GM23338 (cell line): ENCODE measurements around the gene SMURF1. TPM values are rescaled to one million over a fixed set of nuclear protein-coding genes. Genes with fewer than 3 reads are reported as not detected.

ENCODE experiments used
- ATAC-seq: fragments of 200-7000 bp; cut with Tn5 transposase; 3 replicates; pipeline ENCODE4 v1.9.1; 2020
- DNase-seq: peaks from one replicate; pipeline ENCODE4 v3.0.0-alpha.2; 2015; ENCODE audit warnings: low spot score
- H2AFZ ChIP-seq: fragments of 200-600 bp; sonication (generic); 2 replicates; pipeline ENCODE4 v1.8.0; 2016; ENCODE audit warnings: antibody characterized with exemption, mild to moderate bottlenecking, moderate library complexity
- H3F3A ChIP-seq: fragments of 200-600 bp; sonication (generic); replicated peaks from 2 replicates; pipeline ENCODE4 v1.8.0; 2017; ENCODE audit warnings: antibody characterized with exemption, mixed run types, low read depth
- H3K27ac ChIP-seq: fragments of 200-600 bp; sonication (generic); 2 replicates; pipeline ENCODE4 v1.6.1; 2016; ENCODE audit warnings: low read depth
- H3K27me3 ChIP-seq: fragments of 200-600 bp; sonication (generic); 2 replicates; pipeline ENCODE4 v1.8.0; 2016; ENCODE audit warnings: mild to moderate bottlenecking, mixed run types, moderate library complexity; ENCODE audit not compliant: insufficient read depth
- H3K36me3 ChIP-seq: fragments of 200-600 bp; sonication (generic); 2 replicates; pipeline ENCODE4 v1.8.0; 2016; ENCODE audit warnings: mild to moderate bottlenecking; ENCODE audit not compliant: insufficient read depth
- H3K4me1 ChIP-seq: fragments of 200-600 bp; sonication (generic); 2 replicates; pipeline ENCODE4 v1.8.0; 2016; ENCODE audit warnings: mild to moderate bottlenecking, moderate library complexity; ENCODE audit not compliant: insufficient read depth
- H3K4me2 ChIP-seq: fragments of 200-600 bp; sonication (generic); 2 replicates; pipeline ENCODE4 v1.7.1; 2017; ENCODE audit warnings: mixed run types
- H3K4me3 ChIP-seq: fragments of 200-600 bp; sonication (generic); 2 replicates; pipeline ENCODE4 v1.6.1; 2016; ENCODE audit warnings: mixed run types
- H3K79me2 ChIP-seq: fragments of 200-600 bp; sonication (generic); replicated peaks from 2 replicates; pipeline ENCODE4 v1.8.0; 2017; ENCODE audit warnings: mild to moderate bottlenecking; ENCODE audit not compliant: insufficient read depth
- H3K9me2 ChIP-seq: fragments of 200-600 bp; sonication (generic); 2 replicates; pipeline ENCODE4 v1.8.0; 2017; ENCODE audit not compliant: insufficient read depth
- H4K20me1 ChIP-seq: fragments of 200-600 bp; sonication (generic); replicated peaks from 2 replicates; pipeline ENCODE4 v1.8.0; 2017; ENCODE audit warnings: mild to moderate bottlenecking; ENCODE audit not compliant: insufficient read depth
- H3K27ac Mint-ChIP-seq: 2 replicates; pipeline ENCODE4 v1.8.0; 2020; ENCODE audit warnings: inconsistent platforms, mild to moderate bottlenecking, moderate library complexity, mixed read lengths
- H3K27me3 Mint-ChIP-seq: 3 replicates; pipeline ENCODE4 v1.8.0; 2022; ENCODE audit warnings: low read depth, mild to moderate bottlenecking, moderate library complexity, mixed read lengths, inconsistent platforms; ENCODE audit not compliant: insufficient read depth, poor library complexity
- H3K36me3 Mint-ChIP-seq: 3 replicates; pipeline ENCODE4 v1.8.0; 2021; ENCODE audit warnings: low read depth, mild to moderate bottlenecking, inconsistent platforms, moderate library complexity, mixed read lengths
- H3K4me1 Mint-ChIP-seq: 3 replicates; pipeline ENCODE4 v1.8.0; 2020; ENCODE audit warnings: mild to moderate bottlenecking, inconsistent platforms, mixed read lengths
- H3K4me3 Mint-ChIP-seq: 3 replicates; pipeline ENCODE4 v1.8.0; 2021; ENCODE audit warnings: moderate library complexity, mild to moderate bottlenecking, inconsistent platforms, mixed read lengths
- H3K9me3 Mint-ChIP-seq: 3 replicates; pipeline ENCODE4 v1.8.0; 2020; ENCODE audit warnings: moderate library complexity, mild to moderate bottlenecking, inconsistent platforms, mixed read lengths
- CREB1 ChIP-seq: fragments of 250-450 bp; sonication (Bioruptor Pico); IDR thresholded peaks from 2 replicates; pipeline ENCODE4 v1.5.0; 2020; ENCODE audit warnings: low read depth, mild to moderate bottlenecking, moderate library complexity
- EZH2 ChIP-seq: fragments of 200-600 bp; sonication (generic); IDR thresholded peaks from one replicate; pipeline ENCODE4 v1.8.0; 2017; ENCODE audit warnings: antibody characterized with exemption, mild to moderate bottlenecking, low read depth; ENCODE audit not compliant: unreplicated experiment
- EZH2phosphoT487 ChIP-seq: fragments of 200-600 bp; sonication (generic); IDR thresholded peaks from one replicate; pipeline ENCODE4 v1.8.1; 2018; ENCODE audit warnings: antibody characterized with exemption; ENCODE audit not compliant: unreplicated experiment
- JUNB ChIP-seq: IDR thresholded peaks from one replicate; pipeline ENCODE4 v1.6.1; 2016; ENCODE audit warnings: antibody characterized with exemption; ENCODE audit not compliant: unreplicated experiment
- NANOG ChIP-seq: IDR thresholded peaks from 2 replicates; pipeline ENCODE4 v1.6.1; 2016; ENCODE audit warnings: antibody characterized with exemption, borderline replicate concordance
- POLR2AphosphoS5 ChIP-seq: IDR thresholded peaks from 2 replicates; pipeline ENCODE4 v1.6.1; 2016; ENCODE audit warnings: antibody characterized with exemption, low read depth
- STAT1 ChIP-seq: IDR thresholded peaks from one replicate; pipeline ENCODE4 v1.6.1; 2016; ENCODE audit warnings: antibody characterized with exemption; ENCODE audit not compliant: unreplicated experiment
- ZNF114 ChIP-seq: fragments of 250-450 bp; sonication (Bioruptor Pico); IDR thresholded peaks from 2 replicates; pipeline ENCODE4 v1.5.0; 2020; ENCODE audit warnings: mild to moderate bottlenecking, moderate library complexity
- ZNF331 ChIP-seq: fragments of 250-450 bp; sonication (Bioruptor Pico); IDR thresholded peaks from 2 replicates; pipeline ENCODE4 v1.5.0; 2020; ENCODE audit warnings: low read depth, mild to moderate bottlenecking, moderate library complexity
- polyA plus RNA-seq: library from polyadenylated mRNA; unstranded; fragments of >200 nt; fragmentation: Nextera tagmentation; extraction: Ambion mirVana; gene quantifications from 2 replicates; pipeline ENCODE4 v1.2.1, GENCODE V29; 2016
- total RNA-seq: library from RNA; depleted of rRNA; stranded (reverse); fragments of >200 nt; shearing (Covaris generic); gene quantifications from 2 replicates; pipeline ENCODE4 v1.2.3, GENCODE V29; 2014
- TF ChIP-seq, protein P1 (sequence below): fragments of 250-450 bp; sonication (Bioruptor Pico); IDR thresholded peaks from 2 replicates; pipeline ENCODE4 v1.5.0; 2020; ENCODE audit warnings: mild to moderate bottlenecking, moderate library complexity
- TF ChIP-seq, protein P2 (sequence below), 2 experiments: fragments of 200-600 bp in 1 of 2; sonication (generic) in 1 of 2; conservative IDR thresholded peaks; 2 replicates each; pipeline versions ENCODE4 v1.5.1 to v1.6.1; 2016 to 2017; ENCODE audit warnings: antibody characterized with exemption in 2 of 2, low read depth in 2 of 2, mild to moderate bottlenecking in 2 of 2, moderate library complexity in 1 of 2
- TF ChIP-seq, protein P3 (sequence below): IDR thresholded peaks from one replicate; pipeline ENCODE4 v1.6.1; 2018; ENCODE audit warnings: antibody characterized with exemption; ENCODE audit not compliant: unreplicated experiment
- TF ChIP-seq, protein P4 (sequence below): IDR thresholded peaks from 2 replicates; pipeline ENCODE4 v1.6.1; 2016; ENCODE audit warnings: antibody characterized with exemption

The SMURF1 gene
- total and polyA plus RNA-seq, 2 experiments from 2014 or later: 5.8 to 23.9 TPM

DNA sequence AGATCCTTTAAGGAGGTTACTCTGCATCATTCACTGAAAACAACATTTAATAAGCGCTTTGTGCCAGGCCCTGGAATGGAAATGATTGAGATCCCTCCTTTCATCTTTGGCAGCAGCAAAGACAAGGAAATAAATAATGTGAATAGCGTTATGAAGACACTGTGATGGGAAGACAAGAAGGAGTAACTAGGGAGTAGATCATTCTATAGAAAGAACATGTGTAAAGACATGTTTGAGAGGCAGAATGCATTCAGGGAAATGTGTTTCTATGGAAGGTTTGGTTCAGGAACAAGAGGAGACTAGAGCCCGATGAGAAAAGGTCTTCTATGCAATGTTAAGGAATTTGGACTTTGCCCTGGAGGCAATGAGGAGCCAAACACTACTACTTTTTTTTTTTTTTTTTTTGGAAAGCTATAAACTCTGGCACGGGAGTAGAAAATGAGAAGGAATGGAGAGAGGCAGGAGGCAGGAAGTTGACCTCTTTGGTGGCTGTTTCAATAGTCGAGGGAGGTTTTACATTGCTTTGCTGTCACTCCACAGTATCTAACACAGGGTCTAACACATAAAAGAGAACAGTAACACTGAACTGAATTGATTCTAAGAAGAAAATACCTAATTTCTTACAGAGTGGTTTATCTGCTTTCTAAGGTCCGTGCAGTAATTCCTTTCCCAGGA is 44.9 kb downstream of the SMURF1 start:
- peak overlapping the region; percentile 0; the same call in 1 of the 3 replicates for H3K4me3 Mint-ChIP-seq
- Histone ChIP-seq H3K4me1 (peaks cover 33% of the 10 kb centered on the region), H3F3A (no peaks in the 10 kb centered on the region), H2AFZ (no peak overlapping the region), H3K79me2 (peaks cover 95% of the 10 kb centered on the region), H3K9me2 (no peaks in the 10 kb centered on the region), H3K4me2 (peak overlapping the region; percentile 69), H4K20me1 (peaks cover 6% of the 10 kb centered on the region; the same call in 1 of the 2 replicates), H3K27ac (peak overlapping the region; percentile 88), H3K27me3 (no peaks in the 10 kb centered on the region), H3K36me3 (no peaks in the 10 kb centered on the region), H3K4me3 (peak overlapping the region; percentile 34)
- peaks cover 1% of the 10 kb centered on the region for H3K27me3 Mint-ChIP-seq
- ATAC-seq (peak; percentile 61), DNase-seq (peak; percentile 86)
- TF ChIP-seq, protein P1, sequence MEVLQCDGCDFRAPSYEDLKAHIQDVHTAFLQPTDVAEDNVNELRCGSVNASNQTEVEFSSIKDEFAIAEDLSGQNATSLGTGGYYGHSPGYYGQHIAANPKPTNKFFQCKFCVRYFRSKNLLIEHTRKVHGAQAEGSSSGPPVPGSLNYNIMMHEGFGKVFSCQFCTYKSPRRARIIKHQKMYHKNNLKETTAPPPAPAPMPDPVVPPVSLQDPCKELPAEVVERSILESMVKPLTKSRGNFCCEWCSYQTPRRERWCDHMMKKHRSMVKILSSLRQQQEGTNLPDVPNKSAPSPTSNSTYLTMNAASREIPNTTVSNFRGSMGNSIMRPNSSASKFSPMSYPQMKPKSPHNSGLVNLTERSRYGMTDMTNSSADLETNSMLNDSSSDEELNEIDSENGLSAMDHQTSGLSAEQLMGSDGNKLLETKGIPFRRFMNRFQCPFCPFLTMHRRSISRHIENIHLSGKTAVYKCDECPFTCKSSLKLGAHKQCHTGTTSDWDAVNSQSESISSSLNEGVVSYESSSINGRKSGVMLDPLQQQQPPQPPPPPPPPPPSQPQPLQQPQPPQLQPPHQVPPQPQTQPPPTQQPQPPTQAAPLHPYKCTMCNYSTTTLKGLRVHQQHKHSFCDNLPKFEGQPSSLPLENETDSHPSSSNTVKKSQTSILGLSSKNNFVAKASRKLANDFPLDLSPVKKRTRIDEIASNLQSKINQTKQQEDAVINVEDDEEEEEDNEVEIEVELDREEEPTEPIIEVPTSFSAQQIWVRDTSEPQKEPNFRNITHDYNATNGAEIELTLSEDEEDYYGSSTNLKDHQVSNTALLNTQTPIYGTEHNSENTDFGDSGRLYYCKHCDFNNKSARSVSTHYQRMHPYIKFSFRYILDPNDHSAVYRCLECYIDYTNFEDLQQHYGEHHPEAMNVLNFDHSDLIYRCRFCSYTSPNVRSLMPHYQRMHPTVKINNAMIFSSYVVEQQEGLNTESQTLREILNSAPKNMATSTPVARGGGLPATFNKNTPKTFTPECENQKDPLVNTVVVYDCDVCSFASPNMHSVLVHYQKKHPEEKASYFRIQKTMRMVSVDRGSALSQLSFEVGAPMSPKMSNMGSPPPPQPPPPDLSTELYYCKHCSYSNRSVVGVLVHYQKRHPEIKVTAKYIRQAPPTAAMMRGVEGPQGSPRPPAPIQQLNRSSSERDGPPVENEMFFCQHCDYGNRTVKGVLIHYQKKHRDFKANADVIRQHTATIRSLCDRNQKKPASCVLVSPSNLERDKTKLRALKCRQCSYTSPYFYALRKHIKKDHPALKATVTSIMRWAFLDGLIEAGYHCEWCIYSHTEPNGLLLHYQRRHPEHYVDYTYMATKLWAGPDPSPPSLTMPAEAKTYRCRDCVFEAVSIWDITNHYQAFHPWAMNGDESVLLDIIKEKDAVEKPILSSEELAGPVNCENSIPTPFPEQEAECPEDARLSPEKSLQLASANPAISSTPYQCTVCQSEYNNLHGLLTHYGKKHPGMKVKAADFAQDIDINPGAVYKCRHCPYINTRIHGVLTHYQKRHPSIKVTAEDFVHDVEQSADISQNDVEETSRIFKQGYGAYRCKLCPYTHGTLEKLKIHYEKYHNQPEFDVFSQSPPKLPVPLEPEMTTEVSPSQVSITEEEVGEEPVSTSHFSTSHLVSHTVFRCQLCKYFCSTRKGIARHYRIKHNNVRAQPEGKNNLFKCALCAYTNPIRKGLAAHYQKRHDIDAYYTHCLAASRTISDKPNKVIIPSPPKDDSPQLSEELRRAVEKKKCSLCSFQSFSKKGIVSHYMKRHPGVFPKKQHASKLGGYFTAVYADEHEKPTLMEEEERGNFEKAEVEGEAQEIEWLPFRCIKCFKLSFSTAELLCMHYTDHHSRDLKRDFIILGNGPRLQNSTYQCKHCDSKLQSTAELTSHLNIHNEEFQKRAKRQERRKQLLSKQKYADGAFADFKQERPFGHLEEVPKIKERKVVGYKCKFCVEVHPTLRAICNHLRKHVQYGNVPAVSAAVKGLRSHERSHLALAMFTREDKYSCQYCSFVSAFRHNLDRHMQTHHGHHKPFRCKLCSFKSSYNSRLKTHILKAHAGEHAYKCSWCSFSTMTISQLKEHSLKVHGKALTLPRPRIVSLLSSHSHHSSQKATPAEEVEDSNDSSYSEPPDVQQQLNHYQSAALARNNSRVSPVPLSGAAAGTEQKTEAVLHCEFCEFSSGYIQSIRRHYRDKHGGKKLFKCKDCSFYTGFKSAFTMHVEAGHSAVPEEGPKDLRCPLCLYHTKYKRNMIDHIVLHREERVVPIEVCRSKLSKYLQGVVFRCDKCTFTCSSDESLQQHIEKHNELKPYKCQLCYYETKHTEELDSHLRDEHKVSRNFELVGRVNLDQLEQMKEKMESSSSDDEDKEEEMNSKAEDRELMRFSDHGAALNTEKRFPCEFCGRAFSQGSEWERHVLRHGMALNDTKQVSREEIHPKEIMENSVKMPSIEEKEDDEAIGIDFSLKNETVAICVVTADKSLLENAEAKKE (CRISPR knock-in tag): no peak
- TF ChIP-seq JUNB: no peak
- TF ChIP-seq, protein P2, sequence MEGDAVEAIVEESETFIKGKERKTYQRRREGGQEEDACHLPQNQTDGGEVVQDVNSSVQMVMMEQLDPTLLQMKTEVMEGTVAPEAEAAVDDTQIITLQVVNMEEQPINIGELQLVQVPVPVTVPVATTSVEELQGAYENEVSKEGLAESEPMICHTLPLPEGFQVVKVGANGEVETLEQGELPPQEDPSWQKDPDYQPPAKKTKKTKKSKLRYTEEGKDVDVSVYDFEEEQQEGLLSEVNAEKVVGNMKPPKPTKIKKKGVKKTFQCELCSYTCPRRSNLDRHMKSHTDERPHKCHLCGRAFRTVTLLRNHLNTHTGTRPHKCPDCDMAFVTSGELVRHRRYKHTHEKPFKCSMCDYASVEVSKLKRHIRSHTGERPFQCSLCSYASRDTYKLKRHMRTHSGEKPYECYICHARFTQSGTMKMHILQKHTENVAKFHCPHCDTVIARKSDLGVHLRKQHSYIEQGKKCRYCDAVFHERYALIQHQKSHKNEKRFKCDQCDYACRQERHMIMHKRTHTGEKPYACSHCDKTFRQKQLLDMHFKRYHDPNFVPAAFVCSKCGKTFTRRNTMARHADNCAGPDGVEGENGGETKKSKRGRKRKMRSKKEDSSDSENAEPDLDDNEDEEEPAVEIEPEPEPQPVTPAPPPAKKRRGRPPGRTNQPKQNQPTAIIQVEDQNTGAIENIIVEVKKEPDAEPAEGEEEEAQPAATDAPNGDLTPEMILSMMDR (conservative IDR thresholded peaks at IDR 0.05; ENCODE audit: low read depth in 2 of 2): no peak
- no peak for TF ChIP-seq ZNF331 (CRISPR knock-in tag)
- no peak for TF ChIP-seq CREB1 (CRISPR knock-in tag)
- no peak for TF ChIP-seq NANOG
- TF ChIP-seq EZH2phosphoT487: no peak
- TF ChIP-seq, protein P3, sequence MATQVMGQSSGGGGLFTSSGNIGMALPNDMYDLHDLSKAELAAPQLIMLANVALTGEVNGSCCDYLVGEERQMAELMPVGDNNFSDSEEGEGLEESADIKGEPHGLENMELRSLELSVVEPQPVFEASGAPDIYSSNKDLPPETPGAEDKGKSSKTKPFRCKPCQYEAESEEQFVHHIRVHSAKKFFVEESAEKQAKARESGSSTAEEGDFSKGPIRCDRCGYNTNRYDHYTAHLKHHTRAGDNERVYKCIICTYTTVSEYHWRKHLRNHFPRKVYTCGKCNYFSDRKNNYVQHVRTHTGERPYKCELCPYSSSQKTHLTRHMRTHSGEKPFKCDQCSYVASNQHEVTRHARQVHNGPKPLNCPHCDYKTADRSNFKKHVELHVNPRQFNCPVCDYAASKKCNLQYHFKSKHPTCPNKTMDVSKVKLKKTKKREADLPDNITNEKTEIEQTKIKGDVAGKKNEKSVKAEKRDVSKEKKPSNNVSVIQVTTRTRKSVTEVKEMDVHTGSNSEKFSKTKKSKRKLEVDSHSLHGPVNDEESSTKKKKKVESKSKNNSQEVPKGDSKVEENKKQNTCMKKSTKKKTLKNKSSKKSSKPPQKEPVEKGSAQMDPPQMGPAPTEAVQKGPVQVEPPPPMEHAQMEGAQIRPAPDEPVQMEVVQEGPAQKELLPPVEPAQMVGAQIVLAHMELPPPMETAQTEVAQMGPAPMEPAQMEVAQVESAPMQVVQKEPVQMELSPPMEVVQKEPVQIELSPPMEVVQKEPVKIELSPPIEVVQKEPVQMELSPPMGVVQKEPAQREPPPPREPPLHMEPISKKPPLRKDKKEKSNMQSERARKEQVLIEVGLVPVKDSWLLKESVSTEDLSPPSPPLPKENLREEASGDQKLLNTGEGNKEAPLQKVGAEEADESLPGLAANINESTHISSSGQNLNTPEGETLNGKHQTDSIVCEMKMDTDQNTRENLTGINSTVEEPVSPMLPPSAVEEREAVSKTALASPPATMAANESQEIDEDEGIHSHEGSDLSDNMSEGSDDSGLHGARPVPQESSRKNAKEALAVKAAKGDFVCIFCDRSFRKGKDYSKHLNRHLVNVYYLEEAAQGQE: no peak
- no peak for TF ChIP-seq ZNF114 (CRISPR knock-in tag)
- TF ChIP-seq, protein P4, sequence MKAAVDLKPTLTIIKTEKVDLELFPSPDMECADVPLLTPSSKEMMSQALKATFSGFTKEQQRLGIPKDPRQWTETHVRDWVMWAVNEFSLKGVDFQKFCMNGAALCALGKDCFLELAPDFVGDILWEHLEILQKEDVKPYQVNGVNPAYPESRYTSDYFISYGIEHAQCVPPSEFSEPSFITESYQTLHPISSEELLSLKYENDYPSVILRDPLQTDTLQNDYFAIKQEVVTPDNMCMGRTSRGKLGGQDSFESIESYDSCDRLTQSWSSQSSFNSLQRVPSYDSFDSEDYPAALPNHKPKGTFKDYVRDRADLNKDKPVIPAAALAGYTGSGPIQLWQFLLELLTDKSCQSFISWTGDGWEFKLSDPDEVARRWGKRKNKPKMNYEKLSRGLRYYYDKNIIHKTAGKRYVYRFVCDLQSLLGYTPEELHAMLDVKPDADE: no peak
- no peak for TF ChIP-seq EZH2
- TF ChIP-seq STAT1: no peak
- TF ChIP-seq POLR2AphosphoS5: no peak
- 0 out of 3 replicates have a peak, but pooled peaks cover 4% of the 10 kb centered on the region for H3K36me3 Mint-ChIP-seq
- H3K27ac Mint-ChIP-seq: peak overlapping the region; percentile 9; the same call in 1 of the 2 replicates
- peaks cover 35% of the 10 kb centered on the region for H3K4me1 Mint-ChIP-seq
- no peaks in the 10 kb centered on the region for H3K9me3 Mint-ChIP-seq
